AG09309 (cell line): ENCODE measurements around the gene ZPLD1.

ENCODE experiments used
- DNase-seq: peaks from one replicate; pipeline ENCODE4 v3.0.0-alpha.2; 2010; ENCODE audit warnings: low read depth
- H3K4me3 ChIP-seq: 2 replicates; pipeline ENCODE4 v1.5.1; 2011; ENCODE audit warnings: mild to moderate bottlenecking, low read depth, low read length, moderate library complexity; ENCODE audit not compliant: control insufficient read depth
- CTCF ChIP-seq: IDR thresholded peaks from 2 replicates; pipeline ENCODE4 v1.5.1; 2011; ENCODE audit warnings: mild to moderate bottlenecking, low read depth, low read length, inconsistent platforms; ENCODE audit not compliant: insufficient read depth, control insufficient read depth; ENCODE audit errors: missing control alignments

Gene ZPLD1

DNA sequence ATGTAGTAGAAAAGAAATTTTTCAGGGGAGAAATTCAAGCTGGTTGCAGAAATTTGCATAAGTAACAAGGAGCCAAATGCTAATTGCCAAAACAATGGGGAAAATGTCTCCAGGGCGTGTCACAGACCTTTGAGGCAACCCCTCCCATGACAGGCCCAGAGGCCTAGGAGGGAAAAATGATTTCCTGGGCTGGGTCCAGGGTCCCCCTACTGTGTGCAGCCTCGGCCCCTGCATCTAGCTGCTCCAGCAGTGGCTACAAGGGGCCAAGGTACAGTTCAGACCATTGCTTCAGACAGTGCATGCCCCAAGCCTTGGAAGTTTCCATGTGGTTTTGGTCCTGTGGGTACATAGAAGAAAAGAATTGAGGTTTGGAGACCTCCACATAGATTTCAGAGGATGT lies 70.7 kb downstream of the ZPLD1 start:
- no peak overlapping the region for H3K4me3 ChIP-seq
- no peak for DNase-seq

GRCh38 chr3:102510663-102511062 lies 75.8 kb downstream of the ZPLD1 start:
- no peak for TF ChIP-seq CTCF
- DNase-seq = no peak
- no peak overlapping the region for H3K4me3 ChIP-seq

More for the DNA sequence above, 70.7 kb downstream of the ZPLD1 start:
- TF ChIP-seq CTCF = no peak

- H3K4me3 ChIP-seq = no peak overlapping the region
- no peak for DNase-seq
- TF ChIP-seq CTCF = no peak
Observed at GRCh38 chr3:102511168-102511567, 76.4 kb downstream of the ZPLD1 start.

DNA sequence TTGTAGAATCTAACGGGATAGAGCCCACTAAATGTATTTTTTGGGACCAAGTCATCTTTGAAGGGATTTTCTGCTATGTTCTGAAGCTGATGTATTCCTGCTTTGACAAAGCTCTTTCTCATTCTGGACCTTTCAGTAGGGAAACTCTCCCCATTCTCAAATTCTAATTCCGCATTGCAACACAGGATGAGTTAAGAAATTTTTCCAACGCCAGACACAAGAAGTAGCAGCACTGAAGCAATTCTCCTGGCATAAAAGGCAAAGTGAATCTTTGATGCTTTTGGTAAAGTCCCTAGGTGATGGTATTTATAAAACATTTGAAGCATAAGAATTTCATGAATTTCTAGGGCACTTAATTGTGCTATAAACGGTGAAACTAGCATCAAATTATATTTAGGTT lies 76.8 kb downstream of the ZPLD1 start:
- no peak overlapping the region for H3K4me3 ChIP-seq
- DNase-seq = no peak
- no peak for TF ChIP-seq CTCF

- no peak overlapping the region for H3K4me3 ChIP-seq
- no peak for TF ChIP-seq CTCF
- no peak for DNase-seq
Observed at GRCh38 chr3:102512734-102513504, 78.1 kb downstream of the ZPLD1 start.

DNA sequence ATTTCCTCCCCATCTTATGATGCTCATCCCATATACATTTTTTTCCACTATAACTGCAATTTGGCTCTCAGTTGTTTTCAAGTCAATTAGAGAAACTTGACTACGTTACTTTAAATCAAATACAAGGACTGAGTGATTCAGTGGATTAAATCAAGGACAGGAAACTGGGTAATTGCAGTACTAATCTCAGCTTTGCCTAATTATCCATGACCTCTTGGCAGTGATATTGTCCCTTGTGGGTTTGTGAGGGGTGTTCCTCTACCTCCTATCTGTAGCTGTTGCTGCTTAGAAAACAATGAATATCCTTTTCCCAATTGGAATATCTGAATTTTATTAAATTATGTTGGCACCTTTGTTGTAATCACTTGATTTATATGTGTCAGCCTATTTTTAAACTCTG lies 79.4 kb downstream of the ZPLD1 start:
- TF ChIP-seq CTCF = no peak
- no peak overlapping the region for H3K4me3 ChIP-seq
- no peak for DNase-seq
